Epithelial cell of esophagus (primary cell): ENCODE data around the gene SETD1B.

Source experiments
- DNase-seq: peaks from one replicate; pipeline ENCODE4 v3.0.0; 2010; ENCODE audit warnings: low read depth
- H3K4me3 ChIP-seq: 2 replicates; pipeline ENCODE4 v1.5.1; 2011; ENCODE audit warnings: mild to moderate bottlenecking, low read length, control low read depth
- TF ChIP-seq, protein P1 (sequence below): IDR thresholded peaks from 2 replicates; pipeline ENCODE4 v1.5.1; 2011; ENCODE audit warnings: low read depth, mild to moderate bottlenecking, low read length, control low read depth, inconsistent platforms; ENCODE audit not compliant: insufficient read depth; ENCODE audit errors: missing control alignments

The SETD1B gene

GRCh38 chr12:121801595-121802484 is 2.0 kb upstream of the SETD1B start:
- TF ChIP-seq, protein P1, sequence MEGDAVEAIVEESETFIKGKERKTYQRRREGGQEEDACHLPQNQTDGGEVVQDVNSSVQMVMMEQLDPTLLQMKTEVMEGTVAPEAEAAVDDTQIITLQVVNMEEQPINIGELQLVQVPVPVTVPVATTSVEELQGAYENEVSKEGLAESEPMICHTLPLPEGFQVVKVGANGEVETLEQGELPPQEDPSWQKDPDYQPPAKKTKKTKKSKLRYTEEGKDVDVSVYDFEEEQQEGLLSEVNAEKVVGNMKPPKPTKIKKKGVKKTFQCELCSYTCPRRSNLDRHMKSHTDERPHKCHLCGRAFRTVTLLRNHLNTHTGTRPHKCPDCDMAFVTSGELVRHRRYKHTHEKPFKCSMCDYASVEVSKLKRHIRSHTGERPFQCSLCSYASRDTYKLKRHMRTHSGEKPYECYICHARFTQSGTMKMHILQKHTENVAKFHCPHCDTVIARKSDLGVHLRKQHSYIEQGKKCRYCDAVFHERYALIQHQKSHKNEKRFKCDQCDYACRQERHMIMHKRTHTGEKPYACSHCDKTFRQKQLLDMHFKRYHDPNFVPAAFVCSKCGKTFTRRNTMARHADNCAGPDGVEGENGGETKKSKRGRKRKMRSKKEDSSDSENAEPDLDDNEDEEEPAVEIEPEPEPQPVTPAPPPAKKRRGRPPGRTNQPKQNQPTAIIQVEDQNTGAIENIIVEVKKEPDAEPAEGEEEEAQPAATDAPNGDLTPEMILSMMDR = no peak
- peak; percentile 45 for DNase-seq
- H3K4me3 ChIP-seq = peak overlapping the region; percentile 54

GRCh38 chr12:121802485-121802842 is 1.3 kb upstream of the SETD1B start:
- H3K4me3 ChIP-seq = peak overlapping the region; percentile 54
- no peak for DNase-seq
- TF ChIP-seq, protein P1 = no peak

- TF ChIP-seq, protein P1 = no peak
- DNase-seq = peak; percentile 94
These were observed 738 bp upstream of the SETD1B start for GRCh38 chr12:121802843-121803698.

DNA sequence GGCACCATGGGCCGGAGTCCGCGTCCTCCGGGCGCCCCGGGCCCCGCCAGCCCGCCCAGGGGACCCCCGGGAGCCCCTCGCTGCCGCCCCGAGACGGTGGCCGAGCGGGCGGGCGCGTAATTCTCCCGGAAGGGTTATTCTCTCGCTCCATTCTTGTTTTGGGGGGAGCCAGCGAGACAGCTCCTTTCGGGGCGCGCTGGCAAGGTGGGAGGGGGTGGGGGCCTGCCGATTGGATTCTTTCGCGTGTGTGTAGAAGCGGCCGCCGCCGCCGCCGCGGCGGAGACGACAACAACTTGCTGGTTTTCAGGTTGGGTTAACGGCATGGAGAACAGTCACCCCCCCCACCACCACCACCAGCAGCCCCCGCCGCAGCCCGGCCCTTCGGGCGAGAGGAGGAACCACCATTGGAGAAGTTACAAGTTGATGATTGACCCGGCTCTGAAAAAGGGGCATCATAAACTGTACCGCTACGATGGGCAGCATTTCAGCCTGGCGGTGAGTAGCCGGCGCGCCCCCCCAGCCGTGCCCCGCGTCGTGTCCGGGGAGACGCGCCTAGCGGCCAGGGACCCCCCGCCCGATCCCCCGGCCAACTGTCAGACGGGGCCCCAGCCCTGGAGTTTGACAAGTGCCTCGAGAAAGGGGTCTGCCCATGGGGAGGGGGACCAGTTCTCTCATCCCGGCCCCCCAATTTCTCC is 755 bp downstream of the SETD1B start:
- peak; percentile 42 for DNase-seq
- TF ChIP-seq, protein P1 = no peak
- H3K4me3 ChIP-seq = peak overlapping the region; percentile 64

More at GRCh38 chr12:121802843-121803698, 738 bp upstream of the SETD1B start:
- peak overlapping the region; percentile 54 for H3K4me3 ChIP-seq

GRCh38 chr12:121805171-121806008 is 1.6 kb downstream of the SETD1B start:
- DNase-seq = no peak
- H3K4me3 ChIP-seq = peak overlapping the region; percentile 64
- TF ChIP-seq, protein P1 = no peak
